ENCODE results near the gene CD160.
A peak's percentile ranks its signal among the peaks of the same experiment; 100 is the strongest.
"Not testable (repeated sequence)": the region's sequence is repeated elsewhere in the genome, so short reads cannot be mapped to it uniquely, and the experiment has no call there.

Gene CD160

DNA sequence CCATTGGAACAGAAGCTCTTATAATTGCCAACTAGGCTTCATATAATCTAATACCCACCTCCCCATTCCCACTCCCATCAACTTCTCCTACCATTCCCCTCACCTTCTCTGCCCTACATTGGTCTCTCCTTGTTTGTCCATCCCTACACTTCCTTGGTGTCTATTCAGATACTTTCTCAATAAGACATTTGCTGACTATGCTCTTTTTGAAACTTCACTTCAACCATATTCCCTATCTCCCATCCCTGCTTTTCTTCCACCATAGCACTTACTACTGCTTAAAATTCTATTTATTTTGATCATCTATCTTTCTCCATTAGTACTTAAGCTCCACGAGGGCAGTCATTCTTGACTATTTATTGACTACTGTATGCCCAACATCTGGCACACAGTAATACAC, 40.4 kb downstream of the CD160 start:
- no peak for DNase-seq (ENCODE audit: low read depth)

DNA sequence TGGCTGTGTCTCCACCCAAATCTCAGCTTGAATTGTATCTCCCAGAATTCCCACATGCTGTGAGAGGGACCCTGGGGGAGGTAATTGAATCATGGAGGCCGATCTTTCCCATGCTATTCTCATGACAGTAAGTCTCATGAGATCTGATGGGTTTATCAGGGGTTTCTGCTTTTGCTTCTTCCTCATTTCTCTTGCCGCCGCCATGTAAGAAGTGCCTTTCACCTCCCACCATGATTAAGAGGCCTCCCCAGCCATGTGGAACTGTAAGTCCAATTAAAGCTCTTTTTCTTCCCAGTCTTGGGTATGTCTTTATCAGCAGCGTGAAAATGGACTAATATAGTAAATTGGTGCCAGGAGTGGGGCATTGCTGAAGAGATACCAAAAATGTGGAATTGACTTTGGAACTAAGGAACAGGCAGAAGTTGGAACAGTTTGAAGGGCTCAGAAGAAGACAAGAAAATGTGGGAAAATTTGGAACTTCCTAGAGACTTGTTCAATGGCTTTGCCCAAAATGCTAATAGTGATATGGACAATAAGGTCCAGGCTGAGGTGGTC, 41.2 kb downstream of the CD160 start:
- DNase-seq (ENCODE audit: low read depth): not testable (repeated sequence)

DNA sequence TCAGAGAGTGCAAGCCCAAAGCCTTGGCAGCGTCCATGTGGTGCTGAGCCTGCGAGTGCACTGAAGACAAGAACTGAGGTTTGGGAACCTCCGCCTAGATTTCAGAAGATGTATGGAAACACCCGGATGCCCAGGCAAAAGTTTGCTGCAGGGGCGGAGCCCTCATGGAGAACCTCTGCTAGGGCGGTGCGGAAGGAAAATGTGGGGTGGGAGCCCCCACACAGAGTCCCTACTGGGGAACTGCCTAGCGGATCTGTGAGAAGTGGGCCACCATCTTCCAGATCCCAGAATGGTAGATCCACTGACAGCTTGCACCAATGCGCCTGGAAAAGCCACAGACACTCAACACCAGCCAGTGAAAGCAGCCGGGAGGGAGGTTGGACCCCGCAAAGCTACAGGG, 42.2 kb downstream of the CD160 start:
- not testable (repeated sequence) for DNase-seq (ENCODE audit: low read depth)

DNA sequence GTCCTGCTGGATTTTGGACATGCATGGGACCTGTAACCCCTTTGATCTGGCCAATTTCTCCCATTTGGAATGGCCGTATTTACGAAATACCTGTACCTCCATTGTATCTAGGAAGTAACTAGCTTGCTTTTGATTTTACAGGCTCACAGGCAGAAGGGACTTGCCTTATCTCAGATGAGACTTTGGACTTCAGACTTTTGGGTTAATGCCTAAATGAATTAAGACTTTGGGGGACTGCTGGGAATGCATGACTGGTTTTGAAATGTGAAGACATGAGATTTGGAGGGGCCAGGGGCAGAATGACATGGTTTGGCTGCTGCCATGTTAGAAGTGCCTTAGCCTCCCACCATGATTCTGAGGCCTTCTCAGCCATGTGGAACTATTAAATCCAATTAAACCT, 42.7 kb downstream of the CD160 start:
- not testable (repeated sequence) for DNase-seq (ENCODE audit: low read depth)

DNA sequence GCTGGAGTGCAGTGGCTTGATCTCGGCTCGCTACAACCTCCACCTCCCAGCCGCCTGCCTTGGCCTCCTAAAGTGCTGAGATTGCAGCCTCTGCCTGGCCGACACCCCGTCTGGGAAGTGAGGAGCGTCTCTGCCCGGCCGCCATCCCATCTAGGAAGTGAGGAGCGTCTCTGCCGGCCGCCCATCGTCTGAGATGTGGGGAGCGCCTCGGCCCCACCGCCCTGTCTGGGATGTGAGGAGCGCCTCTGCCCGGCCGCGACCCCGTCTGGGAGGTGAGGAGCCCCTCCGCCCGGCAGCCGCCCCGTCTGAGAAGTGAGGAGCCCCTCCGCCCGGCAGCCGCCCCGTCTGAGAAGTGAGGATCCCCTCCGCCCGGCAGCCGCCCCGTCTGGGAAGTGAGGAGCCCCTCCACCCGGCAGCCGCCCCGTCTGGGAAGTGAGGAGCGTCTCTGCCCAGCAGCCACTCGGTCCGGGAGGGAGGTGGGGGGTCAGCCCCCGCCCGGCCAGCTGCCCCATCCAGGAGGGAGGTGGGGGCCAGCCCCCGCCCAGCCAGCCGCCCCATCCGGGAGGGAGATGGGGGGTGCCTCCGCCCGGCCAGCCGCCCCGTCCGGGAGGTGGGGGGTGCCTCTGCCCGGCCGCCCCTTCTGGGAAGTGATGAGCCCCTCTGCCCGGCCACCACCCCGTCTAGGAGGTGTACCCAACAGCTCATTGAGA, 45.1 kb downstream of the CD160 start:
- DNase-seq (ENCODE audit: low read depth): not testable (repeated sequence)

DNA sequence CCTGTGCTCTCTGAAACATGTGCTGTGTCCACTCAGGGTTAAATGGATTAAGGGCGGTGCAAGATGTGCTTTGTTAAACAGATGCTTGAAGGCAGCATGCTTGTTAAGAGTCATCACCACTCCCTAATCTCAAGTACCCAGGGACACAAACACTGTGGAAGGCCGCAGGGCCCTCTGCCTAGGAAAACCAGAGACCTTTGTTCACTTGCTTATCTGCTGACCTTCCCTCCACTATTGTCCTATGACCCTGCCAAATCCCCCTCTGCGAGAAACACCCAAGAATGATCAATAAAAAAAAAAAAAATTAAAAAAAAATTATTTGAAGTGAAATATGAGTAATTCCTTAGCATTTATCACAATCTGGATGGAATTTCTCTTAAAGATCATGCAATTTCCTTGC, 45.8 kb downstream of the CD160 start:
- DNase-seq (ENCODE audit: low read depth): not testable (repeated sequence)

DNA sequence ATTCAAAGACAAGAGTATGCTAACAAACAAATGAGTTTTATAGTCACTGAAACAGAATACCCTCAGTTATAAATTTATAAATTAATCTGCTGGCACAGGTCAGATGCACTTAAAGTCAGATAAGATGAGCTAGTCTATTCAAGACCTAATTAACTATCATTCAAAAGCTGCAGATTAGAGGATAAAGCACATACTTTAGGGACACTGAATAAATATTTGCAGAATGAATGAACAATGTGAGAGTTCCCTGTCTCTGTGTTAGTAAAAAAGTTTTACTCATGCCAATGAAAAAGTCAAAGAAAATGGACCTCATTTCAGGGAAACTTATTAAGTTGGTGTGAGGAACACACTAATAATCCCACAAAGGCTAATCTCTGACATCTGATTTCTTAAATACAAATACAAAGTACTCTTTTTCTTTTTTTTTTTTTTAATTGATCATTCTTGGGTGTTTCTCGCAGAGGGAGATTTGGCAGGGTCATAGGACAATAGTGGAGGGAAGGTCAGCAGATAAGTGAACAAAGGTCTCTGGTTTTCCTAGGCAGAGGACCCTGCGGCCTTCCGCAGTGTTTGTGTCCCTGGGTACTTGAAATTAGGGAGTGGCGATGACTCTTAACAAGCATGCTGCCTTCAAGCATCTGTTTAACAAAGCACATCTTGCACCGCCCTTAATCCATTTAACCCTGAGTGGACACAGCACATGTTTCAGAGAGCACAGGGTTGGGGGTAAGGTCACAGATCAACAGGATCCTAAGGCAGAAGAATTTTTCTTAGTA, 46.5 kb downstream of the CD160 start:
- not testable (repeated sequence) for DNase-seq (ENCODE audit: low read depth)

DNA sequence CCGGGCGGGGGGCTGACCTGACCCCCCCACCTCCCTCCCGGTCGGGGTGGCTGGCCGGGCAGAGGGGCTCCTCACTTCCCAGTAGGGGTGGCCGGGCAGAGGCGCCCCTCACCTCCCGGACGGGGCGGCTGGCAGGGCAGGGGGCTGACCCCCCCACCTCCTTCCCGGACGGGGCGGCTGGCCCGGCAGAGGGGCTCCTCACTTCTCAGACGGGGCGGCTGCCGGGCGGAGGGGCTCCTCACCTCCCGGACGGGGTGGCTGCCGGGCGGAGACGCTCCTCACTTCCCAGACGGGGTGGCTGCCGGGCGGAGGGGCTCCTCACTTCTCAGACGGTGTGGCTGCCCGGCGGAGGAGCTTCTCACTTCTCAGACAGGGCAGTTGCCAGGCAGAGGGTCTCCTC, 47.6 kb downstream of the CD160 start:
- DNase-seq (ENCODE audit: low read depth): not testable (repeated sequence)

DNA sequence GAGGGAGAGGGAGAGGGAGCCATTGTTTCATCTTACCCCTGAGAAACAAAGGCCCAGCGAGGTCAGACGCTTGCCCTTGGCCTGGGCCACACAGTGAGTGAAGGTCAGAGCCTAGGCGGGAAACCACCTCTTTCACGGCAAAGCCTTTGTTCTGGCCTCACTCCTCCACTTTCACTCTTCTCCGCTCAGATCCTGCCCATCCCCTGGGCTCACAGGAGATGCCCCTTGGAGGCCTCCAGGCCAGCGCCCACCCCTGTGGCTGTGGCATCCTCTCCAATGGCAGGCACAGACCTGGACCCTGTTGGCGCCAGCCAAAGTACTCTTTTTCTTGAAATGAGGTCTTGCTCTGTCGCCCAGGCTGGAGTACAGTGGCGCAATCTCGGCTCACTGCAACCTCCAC, 48.7 kb downstream of the CD160 start:
- DNase-seq (ENCODE audit: low read depth): not testable (repeated sequence)

DNA sequence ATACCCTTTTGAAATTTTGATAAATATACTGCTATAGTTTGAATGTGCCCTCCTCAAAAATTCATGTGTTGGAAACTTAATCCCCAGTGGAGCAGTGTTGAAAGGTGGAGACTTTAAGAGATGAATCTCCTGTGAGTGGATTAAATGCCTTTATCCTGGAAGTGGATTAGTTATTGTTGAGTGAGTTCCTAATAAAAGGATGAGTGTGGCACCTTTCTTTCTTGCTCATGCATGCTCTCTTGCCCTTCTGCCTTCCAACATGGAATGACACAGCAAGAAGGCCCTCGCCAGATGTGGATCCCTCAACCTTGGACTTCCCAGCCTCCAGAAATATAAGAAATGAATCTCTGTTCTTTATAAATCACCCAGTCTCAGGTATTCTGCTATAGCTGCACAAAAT, 51.8 kb downstream of the CD160 start:
- DNase-seq (ENCODE audit: low read depth): no peak

DNA sequence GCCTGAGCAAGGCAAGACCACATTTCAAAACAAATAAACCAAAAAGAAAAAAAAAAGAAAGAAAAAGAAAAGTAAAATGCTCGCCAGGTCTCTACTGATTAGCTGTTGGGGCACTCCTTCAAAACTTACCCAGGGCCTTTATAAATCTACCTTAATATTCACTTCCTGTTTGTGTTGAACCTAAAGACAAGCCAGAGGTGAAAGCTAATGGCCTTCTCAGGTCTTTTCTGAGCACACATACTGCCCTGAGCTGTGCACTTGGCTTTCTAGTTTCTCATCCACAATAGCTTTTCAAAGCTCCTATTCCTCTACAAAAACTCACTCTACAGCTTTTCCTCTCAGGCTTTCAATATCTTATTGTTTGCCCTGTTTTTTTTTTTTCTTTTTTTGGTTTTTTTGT, 54.1 kb downstream of the CD160 start:
- no peak for DNase-seq (ENCODE audit: low read depth)

DNA sequence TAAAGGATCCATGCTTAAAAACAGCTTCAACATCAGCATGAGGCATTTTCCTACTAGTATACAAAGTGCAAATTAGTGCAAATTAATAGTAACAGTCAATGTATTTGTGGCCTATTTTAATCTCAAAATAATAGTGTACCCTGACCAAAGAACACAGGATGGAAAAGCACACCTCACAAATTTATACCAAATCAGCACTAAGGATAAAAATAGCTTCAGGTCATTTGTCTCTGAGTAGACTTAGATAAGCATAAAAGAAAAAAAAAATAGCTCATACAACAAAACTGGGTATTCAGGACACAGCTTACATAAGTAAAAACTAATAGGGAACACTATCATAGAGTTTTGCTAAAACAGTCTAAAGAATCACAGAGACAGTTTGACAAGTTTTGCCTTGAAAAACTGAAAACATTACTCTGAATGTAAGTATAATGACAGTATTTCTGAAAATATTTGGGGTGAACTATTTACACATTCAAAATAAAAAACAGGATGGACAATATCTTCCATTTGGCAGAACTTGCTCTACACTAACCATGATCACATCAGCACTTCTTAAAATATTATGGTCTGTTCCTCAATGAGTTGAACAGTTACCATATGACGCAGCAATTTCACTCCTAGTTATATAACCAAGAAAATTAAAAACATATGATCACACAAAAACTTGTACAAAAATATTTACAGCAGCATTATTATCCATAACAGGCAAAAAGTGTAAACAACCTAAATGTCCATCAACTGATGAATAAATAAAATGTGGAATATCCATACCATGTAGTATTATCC, 58.3 kb downstream of the CD160 start:
- DNase-seq (ENCODE audit: low read depth): no peak

DNA sequence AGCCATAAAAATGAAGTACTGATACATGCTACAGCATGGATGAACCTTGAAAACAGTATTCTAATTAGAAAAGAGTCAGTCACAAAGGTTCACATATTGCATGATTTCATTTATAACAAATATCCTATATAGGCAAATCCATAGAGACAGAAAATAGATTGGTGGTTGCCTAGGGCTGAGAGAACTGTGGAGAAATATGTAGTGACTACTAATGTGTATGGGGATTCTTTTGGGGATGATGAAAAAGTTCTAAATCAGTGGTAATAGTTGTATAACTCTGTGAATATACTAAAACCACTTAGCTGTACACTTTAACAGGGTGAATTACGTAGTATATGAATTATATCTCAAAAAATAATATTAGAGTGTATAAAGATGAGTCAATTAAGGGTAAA, 58.8 kb downstream of the CD160 start:
- no peak for DNase-seq (ENCODE audit: low read depth)

DNA sequence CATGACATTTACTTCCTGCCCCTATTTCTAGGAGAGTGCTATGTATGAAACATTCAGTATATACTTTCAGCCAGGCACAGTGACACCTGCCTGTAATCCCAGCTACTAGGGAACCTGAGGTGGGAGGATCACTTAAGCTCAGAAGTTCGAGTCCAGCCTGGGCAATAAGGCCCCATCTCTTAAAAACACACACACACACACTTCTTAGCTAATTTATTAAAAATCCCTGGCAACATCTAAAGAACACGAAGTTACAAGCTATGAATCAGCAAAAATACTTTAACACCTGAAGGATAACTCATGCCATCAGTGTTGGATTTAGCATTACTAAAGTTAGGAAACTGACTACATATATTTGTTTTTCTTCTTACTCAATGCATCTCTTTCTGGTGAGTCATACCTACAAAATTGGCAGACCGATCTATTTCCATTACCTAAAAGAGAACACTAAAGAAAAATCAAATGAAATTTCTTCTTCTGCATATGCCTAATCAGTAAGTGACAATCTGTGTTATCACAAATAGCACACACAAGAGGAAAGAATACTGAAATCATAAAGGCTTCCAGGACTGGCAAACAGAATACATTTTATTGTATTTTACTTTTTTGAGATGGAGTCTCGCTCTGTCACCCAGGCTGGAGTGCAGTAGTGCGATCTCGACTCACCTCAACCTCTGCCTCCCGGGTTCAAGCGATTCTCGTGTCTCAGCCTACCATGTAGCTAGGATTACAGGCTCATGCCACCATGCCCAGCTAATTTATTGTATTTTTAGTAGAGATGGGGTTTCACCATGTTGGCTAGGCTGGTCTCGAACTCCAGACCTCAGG, 63.2 kb downstream of the CD160 start:
- DNase-seq (ENCODE audit: low read depth): peak; percentile 73

DNA sequence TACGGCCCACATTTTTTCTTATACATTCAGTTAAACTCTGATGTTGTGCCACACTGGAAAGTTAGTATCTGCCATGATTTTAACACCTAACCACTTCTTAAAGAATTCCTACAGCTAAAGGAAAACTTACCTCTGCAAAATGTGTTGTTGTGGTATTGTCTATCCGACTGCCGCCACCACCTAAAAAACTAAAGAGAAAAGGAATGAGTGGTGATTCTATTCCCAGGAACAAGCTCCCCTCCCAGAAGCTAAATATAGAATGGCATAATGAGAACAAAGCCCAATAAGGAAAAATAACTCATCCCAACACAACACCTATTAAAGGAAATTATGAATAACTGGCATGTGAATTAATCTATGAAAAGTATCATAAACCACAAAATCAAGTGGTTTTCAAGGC, 65.1 kb downstream of the CD160 start:
- DNase-seq (ENCODE audit: low read depth): no peak

DNA sequence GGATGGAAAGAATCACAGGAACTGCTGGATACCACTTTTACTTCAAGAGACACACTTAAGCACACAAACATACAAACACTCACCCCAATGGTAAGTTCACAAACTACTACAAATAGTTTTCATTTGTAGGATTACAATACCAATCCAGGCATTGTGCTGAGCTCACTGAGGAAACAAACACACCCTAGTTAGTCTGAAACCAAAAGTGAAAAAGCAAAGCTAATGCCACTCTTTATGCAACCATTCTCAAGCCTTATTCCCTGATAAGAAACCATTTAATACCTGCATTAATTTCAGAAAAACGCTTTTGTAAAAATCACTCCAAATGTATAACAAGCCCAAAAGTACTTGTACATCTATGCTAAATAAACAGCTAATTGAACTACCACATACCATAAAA, 66.2 kb downstream of the CD160 start:
- DNase-seq (ENCODE audit: low read depth): no peak

DNA sequence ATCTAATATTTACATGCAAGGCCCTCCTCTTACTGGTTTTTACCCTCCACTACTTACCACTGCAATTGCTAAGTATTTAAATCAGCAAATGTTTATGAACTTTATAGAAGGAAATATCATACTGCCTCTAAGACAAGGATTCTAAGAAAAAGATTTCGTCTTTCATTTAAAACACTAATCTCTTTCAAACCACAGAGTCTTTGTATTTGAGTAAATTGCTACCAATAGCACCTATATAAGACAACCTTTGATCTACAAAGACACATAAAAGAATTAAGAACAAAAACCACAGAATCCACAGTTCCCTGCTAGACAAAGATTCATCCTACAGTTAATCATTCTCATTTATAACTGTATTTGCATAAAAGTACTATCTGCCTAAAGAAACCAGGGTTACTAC, 67.0 kb downstream of the CD160 start:
- DNase-seq (ENCODE audit: low read depth): no peak

DNA sequence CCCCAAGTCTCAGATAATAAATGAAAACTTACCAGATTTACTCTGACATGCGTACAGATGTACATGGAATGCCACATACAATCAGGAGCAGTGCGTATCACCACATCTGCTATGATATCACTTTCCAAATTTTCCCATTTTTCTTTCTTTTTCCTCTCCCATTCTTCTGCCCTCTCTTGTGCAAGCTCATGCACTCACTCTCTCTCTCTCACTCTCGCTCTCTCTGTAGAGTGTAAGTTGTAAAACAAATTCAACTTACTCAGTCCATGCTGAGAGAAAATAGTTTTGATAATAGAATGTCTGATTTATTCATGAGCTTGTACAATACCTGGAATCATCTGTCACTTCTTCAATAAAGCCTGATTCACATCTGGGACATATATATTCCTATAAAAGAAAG, 69.3 kb downstream of the CD160 start:
- no peak for DNase-seq (ENCODE audit: low read depth)
